ENCODE data around the gene SLC35F4.

- no peak for TF ChIP-seq CTCF (IDR thresholded peaks at IDR 0.05; ENCODE audit: poor library complexity)
- TF ChIP-seq EZH2 (IDR thresholded peaks at IDR 0.05; ENCODE audit: borderline replicate concordance): no peak
Measured at GRCh38 chr14:57575482-57575881, 290.4 kb downstream of the SLC35F4 start.
